GM12873 (cell line): ENCODE measurements around the gene ZXDC.

Experiments used
- TF ChIP-seq, protein P1 (sequence below): IDR thresholded peaks from 2 replicates; pipeline ENCODE4 v1.5.1; 2012; ENCODE audit warnings: low read depth, mild to moderate bottlenecking, moderate library complexity, low read length, control low read depth; ENCODE audit not compliant: insufficient read depth; ENCODE audit errors: missing control alignments

The ZXDC gene, protein sequence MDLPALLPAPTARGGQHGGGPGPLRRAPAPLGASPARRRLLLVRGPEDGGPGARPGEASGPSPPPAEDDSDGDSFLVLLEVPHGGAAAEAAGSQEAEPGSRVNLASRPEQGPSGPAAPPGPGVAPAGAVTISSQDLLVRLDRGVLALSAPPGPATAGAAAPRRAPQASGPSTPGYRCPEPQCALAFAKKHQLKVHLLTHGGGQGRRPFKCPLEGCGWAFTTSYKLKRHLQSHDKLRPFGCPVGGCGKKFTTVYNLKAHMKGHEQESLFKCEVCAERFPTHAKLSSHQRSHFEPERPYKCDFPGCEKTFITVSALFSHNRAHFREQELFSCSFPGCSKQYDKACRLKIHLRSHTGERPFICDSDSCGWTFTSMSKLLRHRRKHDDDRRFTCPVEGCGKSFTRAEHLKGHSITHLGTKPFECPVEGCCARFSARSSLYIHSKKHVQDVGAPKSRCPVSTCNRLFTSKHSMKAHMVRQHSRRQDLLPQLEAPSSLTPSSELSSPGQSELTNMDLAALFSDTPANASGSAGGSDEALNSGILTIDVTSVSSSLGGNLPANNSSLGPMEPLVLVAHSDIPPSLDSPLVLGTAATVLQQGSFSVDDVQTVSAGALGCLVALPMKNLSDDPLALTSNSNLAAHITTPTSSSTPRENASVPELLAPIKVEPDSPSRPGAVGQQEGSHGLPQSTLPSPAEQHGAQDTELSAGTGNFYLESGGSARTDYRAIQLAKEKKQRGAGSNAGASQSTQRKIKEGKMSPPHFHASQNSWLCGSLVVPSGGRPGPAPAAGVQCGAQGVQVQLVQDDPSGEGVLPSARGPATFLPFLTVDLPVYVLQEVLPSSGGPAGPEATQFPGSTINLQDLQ

DNA sequence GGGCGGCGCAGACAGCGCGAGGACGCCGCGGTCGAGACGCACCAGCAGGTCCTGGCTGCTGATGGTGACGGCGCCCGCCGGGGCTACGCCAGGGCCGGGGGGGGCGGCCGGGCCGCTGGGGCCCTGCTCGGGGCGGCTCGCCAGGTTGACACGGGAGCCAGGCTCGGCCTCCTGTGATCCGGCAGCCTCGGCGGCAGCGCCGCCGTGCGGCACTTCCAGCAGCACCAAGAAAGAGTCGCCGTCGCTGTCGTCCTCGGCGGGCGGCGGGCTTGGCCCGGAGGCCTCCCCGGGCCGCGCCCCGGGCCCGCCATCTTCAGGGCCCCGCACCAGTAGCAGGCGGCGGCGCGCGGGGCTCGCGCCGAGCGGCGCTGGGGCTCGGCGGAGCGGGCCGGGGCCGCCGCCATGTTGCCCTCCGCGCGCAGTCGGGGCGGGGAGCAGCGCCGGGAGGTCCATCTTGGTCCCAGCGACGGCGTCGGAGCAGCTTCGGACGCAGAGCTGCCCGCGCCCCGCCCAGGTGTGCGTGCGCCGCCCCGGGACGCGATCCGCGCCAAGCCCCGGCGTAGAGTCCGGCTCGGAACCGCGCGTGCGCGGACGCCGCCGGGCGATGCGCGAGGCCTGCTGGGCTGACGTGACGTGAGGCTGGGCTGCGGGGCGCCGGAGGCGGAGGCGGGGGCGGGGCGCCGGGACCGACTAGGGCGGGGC lies at the start of gene ZXDC:
TSS of gene ZXDC (minus strand) at position 479 of the 702 bp plus-strand sequence. CDS start at position 453, 26 bp downstream.
- TF ChIP-seq, protein P1, sequence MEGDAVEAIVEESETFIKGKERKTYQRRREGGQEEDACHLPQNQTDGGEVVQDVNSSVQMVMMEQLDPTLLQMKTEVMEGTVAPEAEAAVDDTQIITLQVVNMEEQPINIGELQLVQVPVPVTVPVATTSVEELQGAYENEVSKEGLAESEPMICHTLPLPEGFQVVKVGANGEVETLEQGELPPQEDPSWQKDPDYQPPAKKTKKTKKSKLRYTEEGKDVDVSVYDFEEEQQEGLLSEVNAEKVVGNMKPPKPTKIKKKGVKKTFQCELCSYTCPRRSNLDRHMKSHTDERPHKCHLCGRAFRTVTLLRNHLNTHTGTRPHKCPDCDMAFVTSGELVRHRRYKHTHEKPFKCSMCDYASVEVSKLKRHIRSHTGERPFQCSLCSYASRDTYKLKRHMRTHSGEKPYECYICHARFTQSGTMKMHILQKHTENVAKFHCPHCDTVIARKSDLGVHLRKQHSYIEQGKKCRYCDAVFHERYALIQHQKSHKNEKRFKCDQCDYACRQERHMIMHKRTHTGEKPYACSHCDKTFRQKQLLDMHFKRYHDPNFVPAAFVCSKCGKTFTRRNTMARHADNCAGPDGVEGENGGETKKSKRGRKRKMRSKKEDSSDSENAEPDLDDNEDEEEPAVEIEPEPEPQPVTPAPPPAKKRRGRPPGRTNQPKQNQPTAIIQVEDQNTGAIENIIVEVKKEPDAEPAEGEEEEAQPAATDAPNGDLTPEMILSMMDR = peak; percentile 63

DNA sequence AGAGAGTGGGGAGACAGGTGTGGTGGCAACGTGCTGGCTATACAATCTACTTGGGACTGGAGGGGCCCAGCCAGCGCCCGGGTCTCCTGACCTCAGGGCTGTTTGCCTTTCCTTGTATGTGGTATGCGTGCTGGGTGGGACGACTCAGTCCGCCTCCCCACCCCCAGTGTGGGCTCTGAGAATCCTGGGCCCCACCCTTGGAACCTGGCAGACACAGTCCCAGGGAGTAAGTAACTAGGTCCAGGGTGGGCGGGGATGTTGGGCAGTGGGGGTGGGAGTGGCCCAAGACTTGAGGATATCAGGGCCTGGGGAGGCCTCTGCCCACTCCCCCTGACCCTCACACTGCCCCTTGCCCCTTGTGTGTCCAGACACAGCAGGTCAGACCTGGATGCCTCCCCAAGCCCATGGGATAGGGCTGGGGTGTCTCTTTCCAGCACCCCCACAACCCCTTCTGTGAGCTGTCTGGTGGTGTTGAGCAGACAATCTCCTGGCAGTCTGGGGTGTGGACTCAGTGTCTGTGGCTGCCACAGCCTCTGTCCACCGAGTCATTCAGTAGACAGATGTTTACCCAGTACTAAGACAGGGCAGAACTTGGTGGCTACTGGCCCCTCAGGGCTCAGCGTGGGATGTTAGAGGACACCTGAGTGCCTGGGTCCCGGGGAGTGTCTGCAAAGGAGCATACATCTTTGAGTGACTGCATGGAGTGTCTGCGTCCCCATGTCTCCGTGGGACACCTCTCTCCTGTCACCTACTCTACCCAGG lies 49.6 kb upstream of the ZXDC start:
- TF ChIP-seq, protein P1 = no peak

DNA sequence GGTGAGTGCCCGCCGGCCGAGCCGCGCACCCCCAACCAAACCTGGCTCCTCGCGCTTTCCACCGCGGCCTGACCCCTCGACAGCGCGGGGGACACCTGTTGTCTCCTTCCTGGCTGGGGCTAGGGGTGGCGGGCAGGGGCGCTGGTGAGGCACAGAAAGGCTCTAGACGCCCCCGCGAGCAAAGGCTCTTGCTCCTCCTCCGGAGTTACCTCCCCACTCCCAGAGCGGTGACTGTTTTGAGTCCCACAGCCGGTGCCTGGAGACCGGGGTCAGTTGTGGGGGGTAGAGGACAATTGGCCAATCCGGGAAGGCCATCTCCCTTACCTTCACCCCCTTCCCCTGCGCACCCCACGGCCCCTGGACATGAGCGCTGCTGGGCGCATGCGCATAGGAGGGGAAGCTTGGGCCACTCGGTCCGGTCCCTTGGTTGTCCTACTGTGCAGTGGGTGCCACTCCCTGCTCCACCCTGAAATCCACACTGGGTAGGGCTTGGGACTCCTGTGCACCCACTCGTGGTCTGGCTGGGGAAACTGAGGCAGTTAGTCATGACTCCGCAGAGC lies 48.8 kb upstream of the ZXDC start:
- TF ChIP-seq, protein P1 = no peak

DNA sequence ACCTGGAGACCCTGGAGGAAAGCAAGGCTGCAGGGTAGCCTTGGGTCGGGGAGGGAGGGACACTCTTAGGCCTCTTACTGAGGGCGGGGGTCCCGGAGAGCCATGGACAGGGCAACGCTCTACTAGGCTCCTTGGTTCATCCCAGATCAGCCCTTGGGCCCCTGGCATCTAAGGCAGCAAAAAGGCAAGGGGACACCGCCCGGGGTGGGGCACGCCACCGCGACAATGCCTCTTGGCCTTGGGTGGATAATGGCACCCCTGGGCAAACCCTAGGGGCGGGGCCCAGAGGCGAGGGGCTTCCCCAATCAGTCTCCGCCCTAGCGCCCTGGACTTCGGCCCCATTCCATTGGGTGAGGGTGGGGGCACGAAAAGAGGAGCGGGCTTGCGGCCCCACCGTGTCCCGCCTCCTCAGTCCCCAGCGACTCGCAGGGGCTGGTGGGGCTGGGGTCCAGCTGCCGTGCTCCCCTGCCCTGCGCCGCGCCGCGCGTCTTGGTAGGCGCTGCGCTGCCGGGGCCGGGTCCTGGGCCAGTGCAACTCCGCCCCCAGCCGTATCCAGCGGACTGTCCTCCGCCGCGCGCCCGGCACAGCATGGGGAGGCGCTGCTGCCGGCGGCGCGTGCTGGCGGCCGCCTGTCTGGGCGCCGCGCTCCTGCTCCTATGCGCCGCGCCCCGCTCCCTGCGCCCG lies 48.2 kb upstream of the ZXDC start, which contains the start of gene CHST13:
TSS of gene CHST13 (plus strand) at position 411 of the 684 bp plus-strand sequence. CDS start at position 589, 178 bp downstream.
- TF ChIP-seq, protein P1 = no peak

DNA sequence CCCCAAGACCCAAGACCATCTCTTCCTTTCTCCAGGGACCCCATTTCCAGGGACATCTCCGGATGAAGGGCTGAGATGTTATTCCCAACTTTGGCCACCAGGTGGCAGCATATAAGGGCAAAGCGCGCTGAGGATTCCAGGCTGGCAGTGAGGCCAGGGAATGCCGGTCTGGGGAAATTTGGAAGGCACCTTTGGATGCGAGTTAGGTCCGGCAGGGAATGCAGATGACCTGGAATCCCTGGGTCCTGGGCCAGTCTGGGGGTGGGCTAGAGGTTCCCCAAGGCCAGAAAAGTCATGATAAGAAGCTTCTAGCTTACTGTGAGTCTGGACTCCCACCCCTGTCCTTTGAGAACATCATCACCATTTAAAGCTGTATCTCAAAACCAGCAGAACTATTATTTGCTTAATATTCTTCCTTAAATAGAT lies 46.7 kb upstream of the ZXDC start:
- TF ChIP-seq, protein P1 = peak; percentile 87
